Neural crest cell (in vitro differentiated cells): ENCODE data around the gene SHE. TPM values are rescaled to one million over a fixed set of nuclear protein-coding genes. Genes with fewer than 3 reads are reported as not detected.

Experiments used
- DNase-seq: peaks from one replicate; pipeline ENCODE4 v3.0.0; 2021; ENCODE audit warnings: low read depth, mixed read lengths, low spot score
- H3K27ac Mint-ChIP-seq: one replicate; pipeline ENCODE4 v1.8.0; 2021; ENCODE audit warnings: mild to moderate bottlenecking, mixed read lengths; ENCODE audit not compliant: unreplicated experiment
- H3K27me3 Mint-ChIP-seq: 2 replicates; pipeline ENCODE4 v1.8.0; 2021; ENCODE audit warnings: low read depth, mild to moderate bottlenecking, mixed read lengths
- H3K36me3 Mint-ChIP-seq: 2 replicates; pipeline ENCODE4 v1.8.0; 2021; ENCODE audit warnings: low read depth, mild to moderate bottlenecking, mixed read lengths
- H3K4me1 Mint-ChIP-seq: 2 replicates; pipeline ENCODE4 v1.8.0; 2021; ENCODE audit warnings: mixed read lengths
- H3K4me3 Mint-ChIP-seq: one replicate; pipeline ENCODE4 v1.8.0; 2021; ENCODE audit warnings: mild to moderate bottlenecking, mixed read lengths
- H3K9me3 Mint-ChIP-seq: 2 replicates; pipeline ENCODE4 v1.8.0; 2021; ENCODE audit warnings: mixed read lengths
- total RNA-seq: library from RNA; stranded (reverse); gene quantifications from 2 replicates; pipeline ENCODE4 v1.2.1, GENCODE V29; 2021
- TF ChIP-seq, protein P1 (sequence below): fragments of 200-600 bp; sonication (generic); conservative IDR thresholded peaks from 2 replicates; pipeline ENCODE4 v1.5.0; 2021; ENCODE audit warnings: antibody characterized with exemption, mild to moderate bottlenecking

Gene SHE
- total RNA-seq, 1 donor from 2014 or later: 0.19 TPM

DNA sequence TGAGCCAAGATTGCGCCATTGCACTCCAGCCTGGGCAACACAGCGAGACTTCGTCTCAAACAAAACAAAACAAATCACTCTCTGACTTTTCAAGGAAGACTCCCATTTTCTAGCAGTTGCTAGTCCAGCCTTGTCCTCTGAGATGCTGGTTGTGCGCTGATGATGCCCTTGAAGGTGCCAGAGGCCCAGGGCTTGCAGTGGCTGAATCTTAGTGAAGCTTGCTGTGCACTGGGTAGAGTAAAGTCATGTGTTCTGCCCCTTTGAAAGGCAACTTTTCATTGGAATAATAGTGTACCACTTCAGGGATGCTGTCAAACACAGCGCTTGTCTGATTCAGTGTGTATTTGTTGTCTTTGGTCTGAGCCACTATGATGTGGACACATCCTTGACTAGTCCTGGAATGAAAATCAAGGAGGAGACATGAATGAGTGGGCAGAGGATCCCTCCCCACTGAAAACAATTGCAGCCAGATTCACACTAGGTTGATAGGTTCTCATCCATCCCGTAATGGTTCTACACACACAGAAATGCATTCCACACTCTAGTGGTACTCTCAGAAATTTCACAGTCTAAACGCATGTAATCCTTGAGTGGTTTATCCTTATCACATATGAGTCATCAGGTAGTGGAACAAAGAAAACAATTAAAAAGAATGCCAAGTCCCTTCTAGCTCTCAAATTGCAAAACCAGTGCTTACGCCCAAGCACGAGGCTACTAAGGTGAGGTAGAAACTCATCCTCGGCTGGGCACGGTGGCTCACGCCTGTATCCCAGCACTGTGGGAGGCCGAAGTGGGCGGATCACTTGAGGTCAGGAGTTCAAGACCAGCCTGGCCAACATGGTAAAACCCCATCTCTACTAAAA lies 18.0 kb downstream of the SHE start:
- Mint-ChIP-seq H3K36me3 (no peaks in the 10 kb centered on the region), H3K27me3 (no peaks in the 10 kb centered on the region), H3K4me1 (peaks cover 25% of the 10 kb centered on the region), H3K9me3 (no peaks in the 10 kb centered on the region), H3K27ac (no peak overlapping the region), H3K4me3 (no peak overlapping the region)
- TF ChIP-seq, protein P1, sequence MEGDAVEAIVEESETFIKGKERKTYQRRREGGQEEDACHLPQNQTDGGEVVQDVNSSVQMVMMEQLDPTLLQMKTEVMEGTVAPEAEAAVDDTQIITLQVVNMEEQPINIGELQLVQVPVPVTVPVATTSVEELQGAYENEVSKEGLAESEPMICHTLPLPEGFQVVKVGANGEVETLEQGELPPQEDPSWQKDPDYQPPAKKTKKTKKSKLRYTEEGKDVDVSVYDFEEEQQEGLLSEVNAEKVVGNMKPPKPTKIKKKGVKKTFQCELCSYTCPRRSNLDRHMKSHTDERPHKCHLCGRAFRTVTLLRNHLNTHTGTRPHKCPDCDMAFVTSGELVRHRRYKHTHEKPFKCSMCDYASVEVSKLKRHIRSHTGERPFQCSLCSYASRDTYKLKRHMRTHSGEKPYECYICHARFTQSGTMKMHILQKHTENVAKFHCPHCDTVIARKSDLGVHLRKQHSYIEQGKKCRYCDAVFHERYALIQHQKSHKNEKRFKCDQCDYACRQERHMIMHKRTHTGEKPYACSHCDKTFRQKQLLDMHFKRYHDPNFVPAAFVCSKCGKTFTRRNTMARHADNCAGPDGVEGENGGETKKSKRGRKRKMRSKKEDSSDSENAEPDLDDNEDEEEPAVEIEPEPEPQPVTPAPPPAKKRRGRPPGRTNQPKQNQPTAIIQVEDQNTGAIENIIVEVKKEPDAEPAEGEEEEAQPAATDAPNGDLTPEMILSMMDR: no peak
- DNase-seq: no peak

DNA sequence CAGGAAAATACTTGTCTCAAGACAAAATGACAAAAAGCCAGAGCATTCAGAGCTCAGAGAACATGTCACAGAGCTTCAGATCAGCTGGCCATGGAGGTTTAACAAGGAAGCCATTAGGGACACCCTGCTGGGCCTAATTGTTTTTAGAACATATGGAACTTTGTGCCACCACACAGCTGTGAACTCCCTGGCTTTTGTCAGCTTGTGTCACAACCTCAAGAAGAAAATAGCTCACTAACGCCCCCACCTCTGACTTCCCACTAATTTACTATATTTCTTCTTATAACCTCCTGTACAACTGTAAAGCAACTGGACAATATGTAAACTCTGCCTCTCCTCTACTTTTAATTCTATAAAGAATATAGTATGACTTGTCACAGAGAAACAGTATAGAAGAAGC lies 21.2 kb downstream of the SHE start:
- Mint-ChIP-seq H3K27ac (no peak overlapping the region), H3K9me3 (no peaks in the 10 kb centered on the region), H3K4me1 (peaks cover 19% of the 10 kb centered on the region), H3K4me3 (no peak overlapping the region), H3K36me3 (no peaks in the 10 kb centered on the region), H3K27me3 (no peaks in the 10 kb centered on the region)
- TF ChIP-seq, protein P1: no peak
- no peak for DNase-seq

DNA sequence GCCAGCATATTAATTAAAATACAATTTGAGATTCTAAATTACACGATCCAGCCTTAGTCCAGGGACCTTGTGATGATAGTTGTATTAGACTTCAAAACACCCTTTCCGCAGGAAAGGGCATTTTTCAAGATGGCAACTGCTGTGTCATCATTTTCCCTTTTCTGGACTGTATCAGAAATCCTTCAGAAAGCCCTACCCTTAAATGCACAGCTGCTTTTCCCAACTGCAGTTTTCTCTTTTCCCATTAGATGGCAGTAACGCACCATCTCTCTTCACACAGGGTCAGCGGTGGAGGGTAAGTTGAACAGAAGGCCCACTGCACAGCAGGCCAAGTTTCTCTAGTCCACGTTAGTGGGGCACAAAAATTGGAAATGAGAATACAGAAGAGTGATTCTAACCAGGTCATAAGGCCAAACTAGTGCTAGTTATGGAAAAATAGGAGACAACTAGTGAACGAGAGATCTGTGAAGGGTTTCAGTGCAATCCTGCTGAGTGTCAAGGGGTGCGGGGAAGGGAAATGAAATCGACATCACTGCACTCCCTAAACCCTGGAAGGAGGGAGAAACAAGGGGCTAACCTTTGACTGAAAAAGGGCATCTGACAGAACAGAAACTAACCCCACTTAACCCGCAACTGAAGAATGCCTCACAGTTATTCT lies 22.3 kb downstream of the SHE start:
- H3K9me3 Mint-ChIP-seq: no peaks in the 10 kb centered on the region
- H3K27me3 Mint-ChIP-seq: no peaks in the 10 kb centered on the region
- peaks cover 15% of the 10 kb centered on the region for H3K4me1 Mint-ChIP-seq
- DNase-seq: peak; percentile 81
- H3K27ac Mint-ChIP-seq: no peak overlapping the region
- H3K4me3 Mint-ChIP-seq: no peak overlapping the region
- TF ChIP-seq, protein P1: peak; percentile 94
- no peaks in the 10 kb centered on the region for H3K36me3 Mint-ChIP-seq

DNA sequence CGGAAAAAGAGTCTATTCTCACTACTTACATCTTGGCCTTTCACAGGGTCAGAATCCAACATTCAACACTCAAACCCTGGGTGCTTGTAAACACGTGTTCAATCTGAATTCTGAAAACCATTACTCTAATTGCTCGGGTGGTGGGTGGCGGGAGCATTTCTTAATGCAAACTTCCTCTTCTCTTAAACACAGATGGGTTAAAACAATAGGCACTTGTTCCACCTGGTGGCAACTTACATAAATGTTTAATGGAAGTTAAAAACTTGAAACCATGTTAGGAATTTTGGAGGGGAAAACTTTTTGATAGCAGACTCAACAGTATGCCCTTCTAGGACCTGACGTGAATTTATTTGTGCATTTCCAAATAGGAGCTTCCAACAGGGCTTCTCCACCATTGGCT lies 23.6 kb downstream of the SHE start:
- TF ChIP-seq, protein P1: no peak
- DNase-seq: no peak
- Mint-ChIP-seq H3K4me3 (no peak overlapping the region), H3K36me3 (no peaks in the 10 kb centered on the region), H3K9me3 (no peaks in the 10 kb centered on the region), H3K4me1 (peaks cover 15% of the 10 kb centered on the region), H3K27ac (no peak overlapping the region), H3K27me3 (no peaks in the 10 kb centered on the region)

DNA sequence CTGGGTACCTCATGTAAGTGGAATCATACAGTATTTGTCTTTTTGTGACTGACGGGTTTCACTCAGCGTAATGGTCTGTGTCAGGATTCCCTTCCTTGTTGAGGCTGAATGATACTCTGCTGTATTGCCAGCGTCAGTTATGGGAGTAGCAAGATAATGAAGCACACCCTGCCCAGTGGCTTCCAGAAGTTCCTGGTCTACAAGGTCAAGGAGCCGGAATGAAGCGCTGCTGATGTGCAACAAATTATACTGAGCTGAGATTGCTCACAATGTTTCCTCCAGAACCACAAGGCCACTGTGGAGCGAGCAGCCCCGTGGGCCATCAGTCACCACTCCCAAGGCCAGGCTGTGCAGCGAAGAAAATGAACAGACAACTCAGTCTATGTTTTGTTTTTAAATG lies 24.2 kb downstream of the SHE start:
- Mint-ChIP-seq H3K36me3 (no peaks in the 10 kb centered on the region), H3K27ac (no peak overlapping the region)

More for the DNA sequence above, 24.2 kb downstream of the SHE start:
- DNase-seq: no peak
- Mint-ChIP-seq H3K4me3 (no peak overlapping the region), H3K27me3 (no peaks in the 10 kb centered on the region), H3K4me1 (peaks cover 15% of the 10 kb centered on the region), H3K9me3 (no peaks in the 10 kb centered on the region)
- TF ChIP-seq, protein P1: no peak
